Stimulated activated CD8-positive, alpha-beta memory T cell treated with anti-CD3 and anti-CD28 coated beads, Interleukin-4, amount 100 ng/mL, for 4 hours (primary cell): ENCODE measurements around the gene RPS5.
A peak's percentile ranks its signal among the peaks of the same experiment; 100 is the strongest.

Source experiments
- DNase-seq, 2 donors: peaks; one replicate each; pipeline ENCODE4 v3.0.0-alpha.2; 2020; ENCODE audit warnings: low read depth in 2 of 2, low spot score in 1 of 2

Gene RPS5

DNA sequence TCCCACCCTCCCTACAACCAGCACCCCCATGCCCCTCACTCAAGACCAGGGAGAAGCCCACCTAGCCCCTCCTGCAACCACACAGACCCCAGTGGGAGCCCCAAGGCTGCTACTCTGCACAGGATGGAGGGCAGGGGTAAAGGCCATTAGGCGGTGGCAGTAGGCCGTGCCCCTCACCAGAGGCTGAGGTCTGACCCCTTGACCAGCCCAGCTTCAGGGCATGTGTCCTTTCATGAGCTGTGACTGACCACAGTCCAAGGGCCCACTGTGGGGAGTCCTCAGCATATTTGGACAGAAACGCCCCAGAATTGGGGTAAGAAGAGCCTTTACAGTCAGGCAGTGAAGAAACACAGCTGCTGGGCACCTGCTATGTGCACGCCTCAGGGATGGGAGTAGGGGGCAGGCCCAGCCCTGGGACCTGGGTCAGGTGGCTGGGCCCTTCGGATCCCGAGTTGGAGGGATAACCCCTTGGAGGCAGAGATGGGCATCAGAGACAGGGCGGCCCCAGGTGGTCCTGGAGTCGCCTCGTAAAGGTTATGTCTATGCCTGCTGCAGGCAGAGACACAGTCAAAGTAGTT is 1.7 kb upstream of the RPS5 start:
- DNase-seq, result no peak

DNA sequence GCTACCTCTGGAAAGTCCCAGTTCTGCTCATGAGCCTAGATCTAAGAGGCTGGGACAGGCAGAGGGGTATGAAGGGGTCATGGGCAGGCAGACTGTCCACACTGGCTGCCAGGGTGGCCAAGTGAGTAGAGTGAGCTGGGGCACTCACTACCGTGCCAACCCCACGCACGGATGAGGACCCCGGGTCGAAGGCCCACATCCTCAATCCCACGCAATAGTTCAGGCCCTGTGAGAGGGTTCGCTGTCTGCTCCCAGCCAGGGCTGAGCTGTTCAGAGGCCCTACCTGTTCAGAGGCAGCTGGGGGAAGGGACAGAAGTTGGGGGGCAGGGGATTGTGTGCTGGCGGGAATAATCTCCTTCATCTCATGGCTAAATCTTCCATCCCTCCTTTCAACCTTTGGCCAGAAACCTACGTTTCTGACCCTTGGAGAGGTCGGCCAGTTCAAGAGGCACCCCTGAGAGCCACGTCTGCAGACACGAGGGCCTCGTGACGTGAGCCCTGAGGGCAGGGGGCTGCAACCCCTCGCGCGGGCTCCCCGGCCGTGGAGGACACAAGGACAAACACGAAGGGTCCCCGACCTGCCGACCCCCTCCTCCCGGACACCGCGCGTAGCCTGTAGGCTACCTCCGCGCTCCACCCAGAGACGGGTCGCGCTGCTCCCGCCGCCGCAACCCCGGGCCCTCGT is 1.0 kb upstream of the RPS5 start:
- no peak for DNase-seq

DNA sequence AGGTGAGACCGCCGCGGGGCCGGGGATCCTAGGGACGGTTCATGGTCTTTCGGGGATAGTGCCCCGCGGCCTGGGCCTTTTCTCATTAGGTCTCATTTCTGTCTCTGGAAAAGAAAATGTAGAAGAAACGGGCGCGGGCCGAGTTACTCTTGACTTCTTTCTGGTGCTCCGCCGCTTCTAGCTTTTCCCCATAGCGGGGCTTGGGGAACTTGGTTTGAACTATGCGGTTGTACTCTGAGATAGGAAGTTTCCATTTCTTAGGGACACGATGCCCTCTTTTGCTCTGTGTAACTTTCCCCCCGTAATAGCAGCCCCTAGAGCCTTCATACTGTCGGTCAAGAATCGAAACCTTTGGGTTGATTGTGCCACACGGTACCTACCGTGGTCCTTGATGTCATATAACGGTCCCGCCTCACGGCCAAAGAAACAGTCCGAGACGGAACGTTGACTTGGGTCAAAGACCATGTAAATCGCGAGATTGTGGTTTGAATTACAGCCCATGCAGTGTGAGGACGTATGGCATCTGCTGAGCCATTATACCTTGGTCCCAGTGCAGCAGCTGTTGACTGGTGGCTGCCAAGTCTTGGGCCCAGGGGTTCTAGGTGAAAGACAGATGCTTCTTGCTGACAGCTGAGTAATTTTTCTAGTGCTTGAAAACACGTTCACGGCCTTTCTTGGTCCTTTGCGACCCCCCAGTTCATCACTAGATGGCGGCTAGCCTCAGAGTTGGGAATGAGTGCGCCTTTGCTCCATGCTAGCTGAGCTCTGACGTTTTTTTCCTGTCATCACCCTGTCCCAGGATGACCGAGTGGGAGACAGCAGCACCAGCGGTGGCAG is 487 bp downstream of the RPS5 start:
- no peak for DNase-seq

DNA sequence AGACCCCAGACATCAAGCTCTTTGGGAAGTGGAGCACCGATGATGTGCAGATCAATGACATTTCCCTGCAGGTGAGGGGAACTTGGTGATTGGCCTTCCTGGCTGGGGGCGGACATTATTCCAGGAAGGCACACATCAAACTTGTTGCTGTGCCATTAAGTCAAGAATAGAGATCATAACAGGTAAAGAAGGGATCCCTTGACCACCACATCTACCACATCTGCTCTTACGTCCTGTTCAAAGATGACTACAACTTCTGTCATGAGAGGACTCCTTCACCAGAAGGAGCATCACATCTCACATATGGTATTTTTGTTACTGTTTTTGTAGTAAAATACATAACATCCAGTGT is 1.1 kb downstream of the RPS5 start:
- DNase-seq, result no peak

DNA sequence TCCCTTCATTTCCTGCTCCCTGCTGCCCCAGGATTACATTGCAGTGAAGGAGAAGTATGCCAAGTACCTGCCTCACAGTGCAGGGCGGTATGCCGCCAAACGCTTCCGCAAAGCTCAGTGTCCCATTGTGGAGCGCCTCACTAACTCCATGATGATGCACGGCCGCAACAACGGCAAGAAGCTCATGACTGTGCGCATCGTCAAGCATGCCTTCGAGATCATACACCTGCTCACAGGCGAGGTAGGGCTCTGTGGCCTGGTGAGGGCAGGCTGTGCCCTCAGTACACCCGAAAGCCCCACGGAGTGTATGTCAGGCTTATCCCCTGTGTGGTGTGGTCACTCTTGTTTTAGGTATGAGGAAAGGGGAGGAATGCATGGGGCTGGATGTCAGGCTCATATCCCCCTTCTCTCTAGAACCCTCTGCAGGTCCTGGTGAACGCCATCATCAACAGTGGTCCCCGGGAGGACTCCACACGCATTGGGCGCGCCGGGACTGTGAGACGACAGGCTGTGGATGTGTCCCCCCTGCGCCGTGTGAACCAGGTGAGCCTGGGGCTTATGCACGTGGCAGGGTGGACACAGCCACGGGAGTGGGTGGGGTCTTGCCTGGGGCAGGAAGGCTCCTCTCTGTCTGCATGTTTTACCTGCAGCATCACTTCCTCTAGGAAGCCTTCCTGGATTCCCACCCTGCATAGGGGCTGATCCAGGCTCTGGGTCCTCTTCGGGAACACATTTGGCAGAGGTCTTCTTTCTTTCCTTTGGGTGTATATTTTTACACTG is 6.1 kb downstream of the RPS5 start:
- no peak for DNase-seq

DNA sequence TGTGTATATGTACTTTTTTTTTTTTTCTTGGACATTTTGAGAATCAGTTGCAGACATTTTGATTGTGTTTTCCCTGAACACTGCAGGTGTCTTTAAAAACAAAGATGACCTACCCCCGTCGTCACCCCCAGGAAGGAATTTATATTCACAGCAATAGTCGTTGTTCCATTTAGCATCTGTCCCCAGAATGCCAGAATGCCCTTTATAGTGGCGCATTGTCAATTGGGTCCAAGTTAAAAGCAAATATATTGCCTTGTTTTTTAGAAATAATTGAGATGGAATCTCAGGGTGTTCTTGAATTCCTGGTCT is 6.6 kb downstream of the RPS5 start:
- no peak for DNase-seq

DNA sequence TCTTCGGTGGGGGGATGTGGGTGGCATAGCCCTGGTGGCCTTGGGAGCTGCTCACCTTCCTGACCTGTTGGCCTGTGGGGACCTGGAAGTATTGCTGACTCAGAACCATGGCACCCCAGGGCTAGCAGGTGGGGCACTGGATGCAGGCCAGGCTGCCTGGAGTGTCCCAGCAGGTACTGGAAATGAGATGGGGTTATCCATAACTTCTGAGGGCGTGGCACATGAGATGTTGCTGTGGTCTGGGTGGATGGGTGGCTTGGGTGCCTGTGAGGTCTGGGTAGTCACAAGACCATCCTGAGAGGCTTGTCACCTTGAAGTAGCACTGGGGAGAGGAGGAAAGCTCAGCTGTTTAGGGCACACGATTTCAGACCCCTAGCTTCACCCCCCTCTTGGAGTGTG is 7.8 kb downstream of the RPS5 start:
- no peak for DNase-seq

DNA sequence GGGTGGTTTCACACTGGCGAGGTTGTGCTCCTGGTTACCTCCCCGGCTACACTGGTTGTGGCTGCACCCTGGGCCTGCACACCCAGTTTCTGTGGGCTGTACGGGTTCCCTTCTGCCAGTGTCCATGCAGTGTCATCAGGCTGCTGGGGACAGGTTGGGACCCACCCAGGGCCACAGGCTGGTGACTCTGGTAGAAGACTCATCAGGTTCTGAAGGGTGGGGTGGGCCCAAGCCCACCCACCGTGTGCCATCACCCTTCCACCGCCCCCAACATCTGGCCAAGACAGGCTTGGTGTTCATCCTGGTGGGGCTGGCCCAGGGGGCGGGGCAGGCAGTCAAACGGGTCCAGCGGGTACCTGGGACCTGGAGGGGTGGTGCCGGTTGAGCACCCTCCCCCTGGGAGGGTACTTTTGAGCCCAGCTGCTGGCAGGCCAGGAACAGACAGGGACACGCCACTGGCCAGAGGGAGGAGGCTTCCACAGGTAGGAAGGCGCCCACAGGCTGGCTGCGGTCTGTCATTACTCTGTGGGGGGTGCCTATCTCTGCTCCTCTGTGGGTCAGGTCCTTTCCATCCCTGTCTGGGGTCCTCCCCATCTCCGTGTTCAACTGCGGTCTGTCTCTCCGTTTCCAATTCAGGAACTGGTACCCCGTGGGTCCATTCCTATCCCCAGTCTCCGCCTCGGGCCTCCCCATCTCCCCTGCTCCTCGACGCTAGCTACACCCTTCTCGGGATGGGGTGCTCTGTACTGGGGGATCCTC is 8.3 kb downstream of the RPS5 start, which contains the start of gene RNF225:
RNF225 (plus strand) TSS at position 437 of the 759 bp plus-strand sequence. CDS start 434 bp downstream, outside the sequence.
- no peak for DNase-seq

DNA sequence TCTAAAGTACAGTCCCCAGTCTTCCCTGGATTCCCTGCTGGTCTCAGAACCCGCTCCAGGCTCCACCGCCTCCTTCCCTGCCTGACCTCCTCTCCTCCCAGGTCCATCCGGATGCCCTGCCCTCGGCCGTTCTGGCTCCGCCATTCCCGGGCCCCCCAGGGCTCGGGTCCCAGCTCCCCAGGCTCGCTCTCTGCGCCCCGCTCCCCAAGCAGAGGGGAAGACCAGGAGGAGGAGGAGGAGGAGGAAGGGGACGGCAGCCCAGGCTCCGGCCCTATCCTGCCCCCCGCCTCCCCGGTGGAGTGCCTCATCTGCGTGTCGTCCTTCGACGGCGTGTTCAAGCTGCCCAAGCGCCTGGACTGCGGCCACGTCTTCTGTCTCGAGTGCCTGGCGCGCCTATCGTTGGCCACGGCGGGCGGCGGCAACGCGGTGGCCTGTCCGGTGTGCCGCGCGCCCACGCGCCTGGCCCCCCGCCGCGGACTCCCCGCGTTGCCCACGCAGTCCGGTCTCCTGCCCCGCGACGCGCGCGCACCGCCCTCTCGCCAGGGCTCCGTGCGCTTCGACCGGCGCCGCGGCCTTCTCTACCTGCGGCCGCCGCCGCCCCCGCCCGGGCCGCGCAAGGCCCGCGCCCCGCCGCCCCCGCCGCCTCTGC is 9.0 kb downstream of the RPS5 start:
- no peak for DNase-seq

DNA sequence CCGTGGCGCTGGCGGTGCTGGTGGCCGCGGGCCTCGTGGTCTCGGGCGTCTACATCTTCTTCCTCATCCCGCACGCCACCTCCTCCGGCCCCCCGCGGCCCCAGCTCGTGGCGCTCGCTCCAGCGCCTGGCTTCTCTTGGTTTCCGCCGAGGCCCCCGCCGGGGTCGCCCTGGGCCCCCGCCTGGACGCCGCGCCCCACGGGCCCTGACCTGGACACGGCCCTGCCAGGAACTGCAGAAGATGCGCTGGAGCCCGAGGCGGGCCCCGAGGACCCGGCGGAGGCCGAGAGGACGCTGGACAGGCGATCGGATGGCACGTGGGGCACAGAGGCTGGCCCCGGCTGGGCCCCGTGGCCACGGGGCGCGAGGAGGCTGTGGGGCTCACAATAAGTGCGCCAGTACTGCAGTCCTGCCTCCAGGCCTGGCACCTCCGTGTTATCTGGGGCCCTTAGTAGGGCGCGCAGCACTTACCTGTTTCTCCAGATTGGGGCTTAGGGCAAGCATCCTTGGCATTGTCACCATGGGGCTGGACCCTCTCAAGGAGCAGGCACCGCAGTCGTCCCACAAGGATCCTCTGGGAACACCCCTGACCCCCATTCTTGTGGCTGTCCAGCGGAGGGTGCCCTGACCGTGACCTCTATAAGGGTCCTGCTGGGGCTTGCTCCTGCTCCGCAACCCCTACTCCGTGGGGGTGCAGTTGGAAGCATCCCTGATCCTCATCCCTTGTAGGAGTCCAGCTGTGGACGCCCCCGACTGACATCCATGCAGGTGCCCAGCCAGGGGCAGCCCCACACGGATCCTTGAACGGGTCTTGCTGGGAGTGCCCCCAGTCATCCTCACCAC is 9.8 kb downstream of the RPS5 start:
- no peak for DNase-seq

DNA sequence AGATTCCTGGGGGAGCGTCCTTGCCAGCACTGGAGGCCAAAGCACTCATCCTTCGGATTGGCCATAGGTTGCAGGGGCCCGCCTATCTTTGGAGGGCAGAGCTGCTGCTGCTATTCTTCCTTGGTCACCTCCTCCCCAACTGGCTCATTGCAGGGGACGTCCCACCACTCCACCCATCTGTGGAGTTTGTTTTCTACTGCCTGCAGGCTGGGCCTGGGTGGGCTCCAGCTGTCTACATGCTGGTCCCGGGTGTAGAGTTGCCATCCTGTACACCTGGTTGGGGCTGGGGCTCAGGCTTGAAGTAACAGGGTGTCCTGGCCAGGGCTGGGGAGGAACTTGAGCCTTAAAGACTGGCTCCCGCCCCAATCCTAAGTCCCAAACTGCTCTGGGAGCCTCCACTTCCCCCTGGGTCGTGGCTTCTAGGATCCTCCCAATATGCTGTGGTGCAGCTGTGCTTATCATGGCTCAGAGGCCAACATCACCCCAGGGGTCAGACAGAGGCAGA is 10.5 kb downstream of the RPS5 start:
- DNase-seq, result no peak

DNA sequence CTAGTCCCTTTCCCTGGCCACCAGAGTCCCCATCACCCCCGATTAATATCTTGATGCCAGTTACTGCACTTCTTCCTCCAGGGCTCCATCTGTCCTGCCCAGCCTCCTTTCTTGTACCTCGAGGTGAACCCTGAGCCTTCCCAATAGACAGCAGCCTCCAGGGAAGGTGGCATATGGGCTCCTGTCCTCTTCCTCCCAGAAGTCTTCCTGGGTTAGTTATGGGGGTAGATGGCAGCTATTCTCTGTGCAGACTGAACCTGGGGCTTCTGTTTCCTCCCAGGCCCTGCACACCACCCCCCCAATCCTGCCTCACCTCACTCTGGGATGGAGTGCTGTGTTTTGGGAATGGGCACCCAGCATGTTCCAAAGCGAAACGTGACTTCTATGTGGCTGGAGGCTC is 11.0 kb downstream of the RPS5 start:
- no peak for DNase-seq

DNA sequence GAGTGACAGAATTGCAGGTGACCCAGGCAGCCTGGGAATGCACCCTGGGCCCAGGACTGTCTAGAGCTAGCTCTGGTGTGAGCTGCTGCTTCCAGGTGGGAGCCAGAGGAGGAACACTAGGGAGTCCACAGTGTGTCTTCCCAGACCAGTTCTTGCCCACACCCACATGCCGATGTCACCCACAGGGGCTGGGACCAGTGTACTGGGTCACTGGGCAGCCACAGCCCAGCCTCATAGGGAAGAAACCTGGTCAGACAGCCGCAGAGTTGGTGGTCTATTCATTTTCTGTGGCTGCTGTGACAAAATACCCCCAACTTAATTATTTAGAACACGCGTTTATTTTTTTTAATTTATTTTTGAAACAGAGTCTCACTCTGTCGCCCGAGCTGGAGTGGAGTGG is 11.5 kb downstream of the RPS5 start:
- DNase-seq, result no peak

DNA sequence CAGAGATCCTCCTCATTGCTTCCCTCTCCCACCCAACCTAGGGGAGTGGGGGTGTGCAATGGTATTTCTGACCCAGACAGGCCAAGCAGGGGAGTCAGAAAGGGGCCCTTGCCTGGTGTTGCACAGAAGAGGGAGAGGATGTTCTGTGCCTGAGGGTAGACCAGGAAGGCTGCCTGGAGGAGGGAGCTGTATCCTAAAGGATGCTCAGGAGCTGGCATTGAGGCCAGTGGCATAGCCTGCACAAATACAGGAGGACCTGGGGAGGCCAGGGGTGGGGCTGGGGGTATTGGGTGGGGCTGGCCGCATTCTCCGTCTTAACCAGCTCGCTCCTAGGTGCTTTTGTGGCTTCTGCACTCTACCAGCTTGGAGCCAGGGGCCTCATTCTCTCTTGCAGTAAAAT is 12.8 kb downstream of the RPS5 start:
- DNase-seq, result no peak

DNA sequence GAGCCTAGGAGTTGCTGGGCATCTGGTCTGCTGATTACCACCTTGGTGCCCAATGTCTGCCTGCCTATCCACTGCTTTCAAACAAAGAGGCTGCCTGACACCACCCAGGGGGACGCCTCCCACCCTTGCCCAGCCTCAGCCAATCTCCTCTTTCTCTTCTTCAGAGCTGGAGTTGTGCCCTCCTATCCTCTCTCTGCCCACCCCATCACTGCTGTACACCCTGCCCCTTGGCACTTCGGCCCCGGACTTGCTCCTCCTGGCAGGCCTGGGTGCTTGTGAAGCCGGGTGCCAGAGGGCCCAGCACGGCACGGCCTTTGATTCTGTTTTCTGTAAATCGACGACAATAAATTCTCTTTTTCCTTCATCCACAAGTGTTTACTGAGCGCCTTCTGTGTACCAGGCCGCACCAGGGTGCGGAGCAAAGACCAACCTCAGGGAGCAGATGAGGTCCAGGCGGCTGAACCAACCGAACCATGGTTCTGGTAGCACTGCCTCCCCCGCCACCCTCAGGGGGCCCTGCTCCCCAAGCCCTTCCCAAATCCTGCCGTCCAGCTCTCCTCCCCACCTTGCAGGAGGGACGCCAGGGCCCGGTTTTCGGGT is 13.3 kb downstream of the RPS5 start:
- DNase-seq, result no peak

DNA sequence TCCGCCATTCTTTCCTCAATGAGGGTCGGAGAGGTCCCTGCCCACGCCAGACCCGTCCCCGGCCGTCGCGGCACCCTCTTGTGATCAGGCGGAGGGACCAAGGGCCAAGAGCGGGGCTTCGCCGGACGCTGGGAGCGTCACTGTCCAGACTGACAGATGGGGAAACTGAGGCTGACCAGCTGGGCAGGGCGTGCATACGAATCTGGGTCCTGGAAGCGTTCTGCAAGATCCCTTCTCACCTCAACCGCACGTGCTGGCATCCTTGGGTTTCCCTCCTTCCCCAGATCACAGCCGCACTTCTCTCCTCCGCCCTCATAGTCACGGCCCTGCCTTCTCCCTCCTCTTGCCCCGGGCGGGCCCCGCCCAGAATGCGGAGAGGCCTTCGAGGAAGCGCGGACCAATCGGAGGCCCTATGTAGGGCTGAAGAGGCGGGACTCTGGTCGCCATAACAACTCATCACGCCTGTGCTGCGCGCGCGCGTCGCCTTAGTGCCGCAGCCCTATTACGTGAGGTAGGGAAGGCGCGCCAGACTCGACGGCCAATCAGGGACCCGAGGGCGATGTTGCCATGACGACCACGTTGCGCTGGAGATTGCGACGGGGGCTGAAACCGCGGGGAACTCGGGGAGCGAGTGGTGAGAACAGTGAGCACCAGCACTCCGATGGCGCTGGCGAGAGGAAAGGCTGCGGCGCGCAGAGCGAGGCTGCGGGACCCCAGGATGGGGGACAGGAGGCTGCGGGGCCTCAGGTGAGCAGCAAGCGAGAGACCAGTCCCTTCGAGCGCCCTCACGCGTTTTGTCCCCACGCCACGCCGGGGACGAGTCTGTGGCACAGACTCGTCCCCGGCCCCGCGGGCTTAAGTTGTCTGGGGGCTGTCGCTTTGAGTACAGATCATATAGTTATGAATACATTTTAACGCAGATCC is 14.1 kb downstream of the RPS5 start:
- peak; percentile 98 for DNase-seq

DNA sequence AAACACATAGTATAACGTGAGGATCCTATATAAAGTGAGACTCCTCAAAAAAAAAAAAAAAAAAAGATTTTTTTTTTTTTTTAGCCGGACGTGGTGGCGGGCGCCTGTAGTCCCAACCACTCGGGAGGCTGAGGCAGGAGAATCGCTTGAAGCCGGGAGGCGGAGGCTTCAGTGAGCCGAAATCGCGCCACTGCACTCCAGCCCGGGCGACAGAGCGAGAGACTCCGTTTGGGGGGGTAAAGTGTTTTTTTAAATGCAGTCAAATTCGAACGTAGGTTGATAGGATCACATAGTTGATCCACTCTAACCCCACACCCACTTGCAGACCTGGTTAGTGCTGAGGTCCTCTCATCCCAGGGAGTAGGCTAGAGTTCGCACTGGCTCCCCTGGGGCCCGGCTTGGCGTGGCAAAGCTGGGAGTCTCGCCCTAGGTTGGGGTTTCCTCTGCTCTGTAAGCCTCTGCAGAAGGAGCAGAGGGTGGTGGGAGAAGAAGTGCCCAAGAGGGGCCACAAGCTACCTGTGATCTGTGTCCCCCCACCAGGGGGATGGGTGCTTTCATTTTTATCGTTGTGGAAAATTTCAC is 14.9 kb downstream of the RPS5 start:
- DNase-seq, result no peak
